ENCODE data around the gene SCN8A.
"Not testable (repeated sequence)": the region's sequence is repeated elsewhere in the genome, so short reads cannot be mapped to it uniquely, and the experiment has no call there.

SCN8A gene

DNA sequence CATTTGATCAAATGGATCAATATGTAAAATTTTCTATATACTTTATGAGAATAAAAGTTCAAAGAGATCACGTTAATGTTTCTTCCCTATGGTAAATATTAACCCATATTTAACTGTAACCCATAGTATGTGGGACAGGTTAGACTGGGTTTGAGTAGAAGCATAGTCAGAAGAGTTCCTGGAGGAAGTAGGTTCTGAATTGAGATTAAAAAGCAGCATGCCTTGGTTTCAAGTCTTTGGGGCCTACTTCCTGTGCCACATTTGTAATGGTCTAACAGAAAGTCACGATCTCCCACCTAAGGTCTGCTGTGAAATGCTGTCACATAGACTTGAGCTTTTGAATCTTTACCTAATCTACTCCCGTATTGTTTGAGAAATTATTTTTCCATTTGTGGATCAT lies 193.7 kb downstream of the SCN8A start:
- TF ChIP-seq, protein P1, sequence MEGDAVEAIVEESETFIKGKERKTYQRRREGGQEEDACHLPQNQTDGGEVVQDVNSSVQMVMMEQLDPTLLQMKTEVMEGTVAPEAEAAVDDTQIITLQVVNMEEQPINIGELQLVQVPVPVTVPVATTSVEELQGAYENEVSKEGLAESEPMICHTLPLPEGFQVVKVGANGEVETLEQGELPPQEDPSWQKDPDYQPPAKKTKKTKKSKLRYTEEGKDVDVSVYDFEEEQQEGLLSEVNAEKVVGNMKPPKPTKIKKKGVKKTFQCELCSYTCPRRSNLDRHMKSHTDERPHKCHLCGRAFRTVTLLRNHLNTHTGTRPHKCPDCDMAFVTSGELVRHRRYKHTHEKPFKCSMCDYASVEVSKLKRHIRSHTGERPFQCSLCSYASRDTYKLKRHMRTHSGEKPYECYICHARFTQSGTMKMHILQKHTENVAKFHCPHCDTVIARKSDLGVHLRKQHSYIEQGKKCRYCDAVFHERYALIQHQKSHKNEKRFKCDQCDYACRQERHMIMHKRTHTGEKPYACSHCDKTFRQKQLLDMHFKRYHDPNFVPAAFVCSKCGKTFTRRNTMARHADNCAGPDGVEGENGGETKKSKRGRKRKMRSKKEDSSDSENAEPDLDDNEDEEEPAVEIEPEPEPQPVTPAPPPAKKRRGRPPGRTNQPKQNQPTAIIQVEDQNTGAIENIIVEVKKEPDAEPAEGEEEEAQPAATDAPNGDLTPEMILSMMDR (IDR thresholded peaks at IDR 0.05; ENCODE audit: low read depth, low read length) = no peak
- H3K36me3 ChIP-seq = peaks cover 5% of the 10 kb centered on the region; the same call in 1 of the 2 replicates
- no peak for DNase-seq
- H3K27ac ChIP-seq = no peak overlapping the region
- H3K4me3 ChIP-seq (ENCODE audit: low read depth, low read length) = no peak overlapping the region
- no peaks in the 10 kb centered on the region for H3K9me3 ChIP-seq (ENCODE audit: severe bottlenecking)
- H3K27me3 ChIP-seq (ENCODE audit: insufficient read depth, low read depth, severe bottlenecking) = no peaks in the 10 kb centered on the region

DNA sequence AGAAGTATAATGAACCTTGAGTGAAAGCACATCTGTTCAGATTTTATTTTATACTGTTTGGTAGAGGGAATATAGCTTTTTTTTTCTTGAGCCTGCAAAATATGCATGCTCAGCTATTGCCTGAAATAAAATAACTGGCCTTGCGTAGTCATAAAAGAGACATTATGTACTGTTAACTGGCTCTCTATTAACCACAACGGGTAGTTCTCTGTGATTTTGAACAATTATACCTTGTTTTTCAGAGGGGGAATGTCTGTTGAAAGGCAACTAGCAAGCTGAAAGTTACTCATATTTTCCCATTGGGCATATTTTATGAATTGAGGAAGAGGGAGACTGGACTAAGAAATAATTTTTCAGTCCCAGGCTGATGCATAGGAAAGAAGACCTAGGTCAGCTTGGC lies 194.9 kb downstream of the SCN8A start:
- Histone ChIP-seq H3K9me3 (ENCODE audit: severe bottlenecking) (no peaks in the 10 kb centered on the region), H3K4me3 (ENCODE audit: low read depth, low read length) (no peak overlapping the region), H3K27ac (no peak overlapping the region), H3K27me3 (ENCODE audit: insufficient read depth, low read depth, severe bottlenecking) (no peaks in the 10 kb centered on the region), H3K36me3 (peaks cover 16% of the 10 kb centered on the region)
- TF ChIP-seq, protein P1 (IDR thresholded peaks at IDR 0.05; ENCODE audit: low read depth, low read length) = no peak
- no peak for DNase-seq

DNA sequence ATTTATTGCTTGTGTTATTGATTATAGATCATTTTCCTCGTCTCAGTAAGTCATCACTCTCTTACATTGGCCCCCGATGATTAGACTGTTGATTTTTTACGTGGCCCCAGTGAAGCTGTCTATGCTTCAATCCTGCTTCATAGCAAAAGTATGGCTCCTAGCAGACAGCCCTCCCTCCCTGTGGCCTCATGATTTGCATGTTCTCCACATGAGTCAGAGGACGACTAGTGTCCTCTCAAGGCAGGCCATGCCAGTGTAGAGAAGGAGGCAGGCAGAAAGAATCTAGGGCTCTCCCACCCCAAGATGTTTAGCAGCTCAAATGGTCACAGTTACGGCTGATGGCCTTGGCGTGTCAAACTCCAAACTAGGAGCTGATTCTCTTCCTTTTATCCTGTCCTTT lies 197.8 kb downstream of the SCN8A start:
- no peak overlapping the region for H3K4me3 ChIP-seq (ENCODE audit: low read depth, low read length)
- peaks cover 23% of the 10 kb centered on the region for H3K36me3 ChIP-seq
- no peaks in the 10 kb centered on the region for H3K27me3 ChIP-seq (ENCODE audit: insufficient read depth, low read depth, severe bottlenecking)
- no peaks in the 10 kb centered on the region for H3K9me3 ChIP-seq (ENCODE audit: severe bottlenecking)
- TF ChIP-seq, protein P1 (IDR thresholded peaks at IDR 0.05; ENCODE audit: low read depth, low read length) = no peak
- H3K27ac ChIP-seq = no peak overlapping the region
- no peak for DNase-seq

DNA sequence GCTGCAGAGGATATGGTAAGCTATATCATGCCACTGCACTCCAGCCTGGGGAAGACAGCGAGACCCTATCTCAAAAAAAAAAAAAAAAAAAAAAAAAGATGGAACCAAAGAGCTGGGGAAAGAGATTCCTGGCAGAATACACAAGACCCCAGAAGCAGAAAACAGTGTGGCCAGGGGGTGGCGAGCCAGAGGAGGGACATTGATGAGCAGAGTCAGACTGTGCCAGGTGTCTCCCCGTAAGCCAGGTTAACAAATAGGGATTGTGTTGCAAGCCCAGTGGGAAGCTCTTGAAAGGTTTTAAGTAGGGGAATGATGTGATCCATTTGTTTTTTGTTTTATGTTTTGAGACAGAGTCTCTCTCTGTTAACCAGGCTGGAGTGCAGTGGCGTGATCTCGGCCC lies 201.4 kb downstream of the SCN8A start:
- DNase-seq = no peak

DNA sequence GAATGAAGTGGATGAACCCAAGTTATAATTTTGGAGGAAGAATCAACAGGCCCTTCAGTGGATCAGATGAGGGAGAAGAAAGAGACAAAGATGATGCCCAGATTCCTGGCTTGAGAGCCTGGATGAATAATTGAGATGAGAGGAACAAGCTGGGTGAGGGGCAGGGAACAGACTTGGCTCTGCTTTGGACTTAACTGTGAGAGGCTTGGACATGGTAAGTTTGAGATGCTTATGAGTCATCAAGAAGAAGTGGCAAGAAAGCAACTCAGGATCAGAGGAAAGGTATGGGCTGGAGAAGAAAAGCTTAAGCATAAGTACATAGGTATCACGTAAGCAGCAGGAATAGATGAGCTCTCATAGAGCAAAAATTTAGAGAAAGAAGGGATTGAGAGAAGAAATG lies 202.2 kb downstream of the SCN8A start:
- TF ChIP-seq, protein P1 (IDR thresholded peaks at IDR 0.05; ENCODE audit: low read depth, low read length) = no peak
- Histone ChIP-seq H3K4me3 (ENCODE audit: low read depth, low read length) (no peak overlapping the region), H3K27me3 (ENCODE audit: insufficient read depth, low read depth, severe bottlenecking) (no peaks in the 10 kb centered on the region), H3K36me3 (peaks cover 35% of the 10 kb centered on the region), H3K9me3 (ENCODE audit: severe bottlenecking) (no peaks in the 10 kb centered on the region), H3K27ac (no peak overlapping the region)
- no peak for DNase-seq

More for the DNA sequence above, 201.4 kb downstream of the SCN8A start:
- Histone ChIP-seq H3K9me3 (ENCODE audit: severe bottlenecking) (no peaks in the 10 kb centered on the region), H3K27ac (no peak overlapping the region), H3K4me3 (ENCODE audit: low read depth, low read length) (no peak overlapping the region), H3K36me3 (peaks cover 35% of the 10 kb centered on the region), H3K27me3 (ENCODE audit: insufficient read depth, low read depth, severe bottlenecking) (no peaks in the 10 kb centered on the region)
- TF ChIP-seq, protein P1 (IDR thresholded peaks at IDR 0.05; ENCODE audit: low read depth, low read length) = no peak

DNA sequence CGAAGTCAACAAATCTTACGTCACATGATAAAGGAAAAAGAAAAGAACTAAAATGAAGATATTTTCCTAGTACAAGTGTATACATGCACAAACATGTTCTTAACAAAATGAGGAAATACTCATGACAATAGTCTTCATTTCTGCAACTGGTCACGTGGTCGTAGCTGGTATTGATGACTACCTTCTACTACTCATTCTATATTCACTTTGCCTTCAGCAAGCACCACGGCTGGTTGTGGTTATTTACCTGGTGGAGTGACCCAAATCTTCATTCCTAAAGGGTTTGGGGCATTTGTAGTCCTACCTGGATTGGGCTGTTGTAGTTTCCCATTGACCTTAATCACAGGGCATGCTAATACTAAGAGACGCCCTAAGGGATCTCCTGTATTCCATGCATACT lies 206.3 kb downstream of the SCN8A start:
- no peak for DNase-seq
- Histone ChIP-seq H3K27me3 (ENCODE audit: insufficient read depth, low read depth, severe bottlenecking) (no peaks in the 10 kb centered on the region), H3K36me3 (peaks cover 14% of the 10 kb centered on the region), H3K27ac (no peak overlapping the region), H3K4me3 (ENCODE audit: low read depth, low read length) (no peak overlapping the region), H3K9me3 (ENCODE audit: severe bottlenecking) (no peaks in the 10 kb centered on the region)
- TF ChIP-seq, protein P1 (IDR thresholded peaks at IDR 0.05; ENCODE audit: low read depth, low read length) = no peak

DNA sequence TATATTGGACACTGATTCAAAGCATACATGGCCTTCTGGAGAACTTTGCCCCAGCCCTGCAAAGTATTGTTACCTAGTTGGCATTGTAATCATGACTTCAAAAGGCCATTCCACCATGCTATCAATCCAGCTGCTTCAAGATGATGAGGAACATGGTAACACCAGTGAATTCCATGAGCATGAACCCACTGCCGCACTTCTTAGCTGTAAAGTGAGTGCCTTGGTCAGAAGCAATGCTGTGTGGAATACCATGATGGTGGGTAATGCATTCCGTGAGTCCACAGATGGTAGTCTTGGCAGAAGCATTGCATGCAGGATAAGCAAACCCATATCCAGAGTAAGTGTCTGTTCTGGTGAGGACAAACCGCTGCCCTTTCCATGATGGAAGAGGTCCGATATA lies 207.0 kb downstream of the SCN8A start:
- H3K27ac ChIP-seq; DNase-seq; H3K27me3 ChIP-seq (ENCODE audit: insufficient read depth, low read depth, severe bottlenecking); H3K4me3 ChIP-seq (ENCODE audit: low read depth, low read length); H3K9me3 ChIP-seq (ENCODE audit: severe bottlenecking): not testable (repeated sequence)
- H3K36me3 ChIP-seq = peaks cover 11% of the 10 kb centered on the region
